Dedifferentiated amniotic fluid mesenchymal stem cell (primary cell): ENCODE results near the gene DAPK1.

Experiments used
- DNase-seq: peaks from one replicate; pipeline ENCODE4 v3.0.0-alpha.2; 2016; ENCODE audit errors: extremely low spot score

The DAPK1 gene

DNA sequence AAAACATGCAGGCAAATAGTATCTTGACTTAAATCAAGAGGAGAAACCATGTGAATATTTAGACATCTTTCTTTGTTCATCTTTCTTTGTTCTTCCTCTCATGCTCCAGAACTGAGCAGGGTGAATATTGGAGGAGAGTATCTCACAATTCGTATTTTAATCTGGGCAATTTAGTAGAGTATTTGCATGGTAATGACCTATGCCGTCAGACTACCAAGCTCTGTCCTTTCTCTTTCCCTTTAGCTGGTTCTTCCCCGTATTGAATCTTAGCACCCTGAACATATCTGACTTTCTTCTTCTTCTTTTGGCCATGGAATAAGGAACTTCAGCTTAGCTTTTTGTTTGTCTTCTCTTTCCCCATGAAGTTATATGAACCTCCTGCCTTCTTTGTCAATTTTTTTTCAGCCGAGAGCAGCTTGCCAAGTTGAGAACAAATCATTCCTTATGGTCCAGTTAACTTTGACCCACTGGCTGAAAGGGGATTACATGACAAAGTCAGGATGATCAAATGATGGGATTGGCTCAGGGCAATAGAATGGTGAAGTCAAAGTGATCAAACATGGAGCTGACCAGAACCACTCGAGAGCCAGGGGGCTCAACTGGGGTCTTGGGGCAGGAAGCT lies 95.8 kb downstream of the DAPK1 start:
- no peak for DNase-seq

DNA sequence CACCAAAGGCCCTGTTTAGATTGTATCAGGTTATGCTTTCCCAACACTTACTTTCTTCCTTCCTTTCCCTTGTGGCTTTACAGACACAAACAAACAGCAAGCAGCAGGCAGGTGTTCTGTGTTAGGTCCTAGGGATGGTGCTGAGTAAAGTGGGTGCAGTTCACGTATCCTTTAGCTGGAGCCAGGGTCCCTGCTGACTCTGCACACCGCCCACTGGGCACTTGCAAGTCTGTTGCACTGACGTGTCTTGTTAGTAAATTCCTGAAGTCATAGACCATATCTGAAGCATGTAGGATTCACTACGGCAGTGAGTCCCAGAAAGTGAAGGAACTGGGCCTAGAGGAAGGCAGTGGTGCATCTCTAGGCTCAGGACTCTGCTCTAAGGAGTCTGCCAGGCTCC lies 96.5 kb downstream of the DAPK1 start:
- DNase-seq, result peak; percentile 35

DNA sequence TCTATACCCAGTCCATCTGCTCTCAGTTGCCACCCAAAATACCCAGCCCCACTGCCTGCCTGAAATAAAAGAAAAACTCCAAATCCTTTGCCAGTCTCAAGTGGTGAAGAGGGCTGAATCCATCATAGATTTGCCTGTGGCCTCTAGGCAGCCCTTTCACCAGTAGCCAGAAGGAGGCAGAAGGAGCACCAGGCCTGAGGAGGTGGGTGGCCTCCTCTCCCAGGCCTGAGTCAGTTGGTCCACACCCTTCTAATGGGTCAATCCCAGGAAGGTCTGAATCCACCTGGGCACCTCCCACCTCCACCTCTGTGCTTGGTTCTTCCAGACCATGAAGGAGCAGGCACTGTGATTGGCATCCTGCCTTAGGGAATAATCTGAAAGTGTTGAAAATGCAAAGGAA lies 97.0 kb downstream of the DAPK1 start:
- no peak for DNase-seq

DNA sequence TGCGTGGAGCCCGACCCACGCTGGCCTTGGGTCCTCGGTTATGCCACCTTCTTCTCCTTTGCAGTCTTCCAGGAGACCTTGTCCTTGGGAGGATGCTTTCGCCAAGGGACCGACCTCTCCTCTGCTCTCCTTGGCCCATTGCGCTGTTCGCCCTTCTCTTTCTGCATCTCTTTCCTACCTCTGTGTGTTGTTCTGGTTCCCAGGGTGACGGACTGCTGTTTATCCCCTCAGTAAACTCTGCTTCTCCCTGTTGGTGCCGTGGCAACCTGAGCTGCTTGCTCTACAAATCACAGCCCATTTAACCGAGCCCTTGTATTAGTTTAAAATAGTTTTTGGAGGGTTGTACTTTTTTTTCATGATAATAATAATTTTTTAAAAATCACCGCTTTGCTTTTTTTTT lies 97.9 kb downstream of the DAPK1 start:
- no peak for DNase-seq

DNA sequence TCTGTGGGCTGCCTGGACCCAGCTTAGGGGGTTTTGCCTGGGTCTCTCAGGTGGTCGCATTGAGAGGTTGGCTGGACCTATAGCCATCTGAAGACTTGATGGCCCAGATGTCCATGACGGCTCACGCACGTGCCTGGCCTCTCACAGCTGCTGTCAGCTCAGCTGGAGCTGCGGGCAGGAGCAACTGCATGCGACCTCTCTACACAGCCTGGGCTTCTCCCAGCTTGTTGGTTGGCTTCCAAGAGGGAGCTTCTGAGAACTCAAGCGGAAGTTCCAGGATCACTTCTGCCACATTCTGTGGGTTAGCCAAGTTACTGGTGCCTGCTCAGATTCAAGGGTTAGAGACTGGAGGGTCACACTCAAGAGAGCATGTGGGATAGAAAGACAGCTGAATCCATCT lies 99.2 kb downstream of the DAPK1 start:
- no peak for DNase-seq

DNA sequence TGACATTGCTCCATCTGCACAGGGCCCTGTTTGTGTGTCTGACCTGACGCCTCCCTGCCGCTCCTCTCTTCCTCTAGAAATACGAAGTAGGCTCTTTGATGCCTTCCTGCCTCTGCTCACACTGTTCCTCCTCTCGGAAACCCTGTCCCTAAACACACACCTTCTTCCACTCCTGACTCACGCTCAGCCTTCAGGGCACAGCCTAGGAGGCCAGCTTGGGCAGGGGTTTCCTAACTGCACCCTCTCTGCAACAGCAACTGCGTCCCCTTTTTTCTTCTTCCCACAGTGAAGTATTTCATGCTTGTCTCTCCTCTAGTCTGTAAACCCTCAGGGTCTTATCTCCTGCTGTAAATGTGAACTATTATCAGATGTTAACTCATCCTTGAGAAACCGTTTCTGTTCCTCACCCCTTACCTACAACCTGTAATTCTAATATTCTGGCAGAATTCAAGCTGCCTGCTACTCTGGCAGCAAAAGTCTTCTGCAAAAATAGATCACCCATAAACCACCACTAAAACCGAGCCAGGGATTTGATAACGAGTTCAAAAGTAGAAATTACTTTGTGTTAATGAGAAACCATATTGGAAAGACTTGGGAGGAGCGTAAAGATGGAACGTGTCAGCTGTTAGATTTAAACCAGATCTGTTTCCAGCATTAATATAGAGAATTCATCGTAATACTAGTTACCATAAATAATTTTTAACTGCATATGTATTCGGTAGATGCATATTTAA lies 100.2 kb downstream of the DAPK1 start:
- DNase-seq, result no peak

DNA sequence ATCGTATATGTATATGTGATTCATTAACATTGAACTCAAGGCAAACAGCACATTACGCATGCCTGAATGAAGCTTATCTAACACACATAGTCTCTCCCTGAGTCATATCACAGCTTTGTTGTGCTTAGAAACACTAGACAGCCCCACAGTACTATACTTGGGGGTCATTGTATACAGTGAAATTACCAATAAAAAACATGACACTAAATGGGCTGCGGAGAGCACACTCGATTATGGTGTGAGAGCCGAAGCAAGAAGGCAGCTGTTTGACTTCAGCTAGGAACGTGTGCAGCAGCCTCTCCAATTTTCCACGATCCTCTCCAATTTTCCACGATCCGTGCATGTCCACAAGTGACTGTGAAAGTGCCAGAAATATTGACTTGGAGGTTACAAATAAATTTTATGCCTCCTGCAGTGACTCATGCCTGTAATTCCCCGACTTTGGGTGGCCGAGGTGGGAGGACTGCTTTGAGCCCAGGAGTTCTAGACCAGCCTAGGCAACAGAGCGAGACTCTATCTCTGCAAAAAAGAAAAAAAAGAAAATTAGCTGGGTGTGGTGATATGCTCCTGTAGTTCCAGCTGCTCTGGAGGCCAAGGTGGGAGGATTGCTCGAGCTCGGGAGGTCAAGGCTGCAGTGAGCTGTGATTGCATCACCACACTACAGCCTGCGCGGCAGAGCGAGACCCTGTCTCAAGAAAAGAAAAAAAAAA lies 102.4 kb downstream of the DAPK1 start:
- peak; percentile 69 for DNase-seq

DNA sequence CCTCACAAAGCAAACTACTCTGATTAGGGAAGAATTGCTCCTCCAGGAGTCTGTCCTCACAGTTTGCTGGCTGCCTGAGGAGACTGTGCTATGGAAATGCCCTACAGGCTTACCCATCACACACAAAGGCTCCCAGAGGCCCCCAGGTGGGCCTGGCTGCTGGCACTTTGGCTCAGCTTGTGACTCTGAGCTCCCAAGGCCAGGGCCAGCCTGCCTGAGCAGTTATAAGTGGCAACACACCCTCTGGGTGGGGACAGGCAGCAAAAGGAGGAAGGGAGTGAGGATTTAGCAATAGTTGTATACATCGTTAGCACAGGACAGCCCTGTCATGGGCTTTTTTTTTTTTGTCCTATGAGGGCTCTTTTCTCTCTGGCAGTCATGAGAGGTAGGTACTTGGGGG lies 103.5 kb downstream of the DAPK1 start:
- no peak for DNase-seq

DNA sequence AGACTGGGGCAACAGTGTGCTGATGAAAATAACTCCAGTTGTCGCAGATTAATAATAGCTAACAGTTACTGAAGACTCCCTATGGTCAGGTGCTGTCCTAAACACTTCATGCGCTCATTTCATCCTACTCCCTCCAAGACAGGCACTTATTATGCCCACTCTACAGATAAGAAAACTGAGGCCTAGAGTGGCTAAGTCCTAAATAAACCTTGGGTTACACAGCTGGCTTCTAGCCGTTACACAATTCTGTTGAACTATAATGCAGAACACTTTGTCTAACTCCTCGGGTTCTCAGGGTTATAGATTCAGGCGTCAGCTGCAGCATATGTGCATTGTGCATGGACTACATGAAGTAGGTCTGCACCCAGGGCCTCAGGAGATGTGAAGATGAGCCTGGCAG lies 103.9 kb downstream of the DAPK1 start:
- DNase-seq, result no peak

DNA sequence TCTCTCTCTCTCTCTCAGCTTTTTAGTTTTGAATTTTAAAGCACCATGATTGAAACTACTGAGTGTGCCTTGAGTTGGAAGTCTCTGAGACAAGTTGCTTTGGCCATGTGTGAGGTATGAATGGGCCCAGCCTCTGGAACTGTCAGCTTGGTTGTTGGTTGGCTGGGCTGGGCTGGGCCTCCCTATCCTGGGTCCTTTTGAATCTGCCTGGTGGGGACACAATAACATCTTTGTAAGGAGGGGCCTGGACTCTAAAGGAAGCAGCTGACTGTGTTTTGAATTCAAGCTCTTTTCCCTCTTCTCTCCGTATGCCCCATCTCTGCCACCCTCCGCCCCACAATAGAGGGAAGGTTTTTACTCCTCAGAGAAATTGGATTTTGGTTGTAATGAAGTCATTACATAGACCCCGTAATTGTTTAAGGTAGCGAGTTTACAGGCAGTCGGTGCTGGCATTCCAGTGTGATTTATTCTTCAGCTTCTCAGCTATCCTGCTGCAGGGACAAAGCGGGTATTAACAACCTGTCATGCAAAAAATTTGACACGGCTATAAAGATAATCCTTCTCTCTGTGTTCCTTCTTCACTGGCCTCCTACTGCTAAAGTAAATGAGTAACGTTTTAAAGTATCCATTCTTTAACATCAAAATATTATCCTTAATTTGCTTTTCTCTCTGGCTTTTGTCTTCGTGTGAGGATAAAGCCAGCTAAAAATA lies 105.4 kb downstream of the DAPK1 start:
- no peak for DNase-seq

DNA sequence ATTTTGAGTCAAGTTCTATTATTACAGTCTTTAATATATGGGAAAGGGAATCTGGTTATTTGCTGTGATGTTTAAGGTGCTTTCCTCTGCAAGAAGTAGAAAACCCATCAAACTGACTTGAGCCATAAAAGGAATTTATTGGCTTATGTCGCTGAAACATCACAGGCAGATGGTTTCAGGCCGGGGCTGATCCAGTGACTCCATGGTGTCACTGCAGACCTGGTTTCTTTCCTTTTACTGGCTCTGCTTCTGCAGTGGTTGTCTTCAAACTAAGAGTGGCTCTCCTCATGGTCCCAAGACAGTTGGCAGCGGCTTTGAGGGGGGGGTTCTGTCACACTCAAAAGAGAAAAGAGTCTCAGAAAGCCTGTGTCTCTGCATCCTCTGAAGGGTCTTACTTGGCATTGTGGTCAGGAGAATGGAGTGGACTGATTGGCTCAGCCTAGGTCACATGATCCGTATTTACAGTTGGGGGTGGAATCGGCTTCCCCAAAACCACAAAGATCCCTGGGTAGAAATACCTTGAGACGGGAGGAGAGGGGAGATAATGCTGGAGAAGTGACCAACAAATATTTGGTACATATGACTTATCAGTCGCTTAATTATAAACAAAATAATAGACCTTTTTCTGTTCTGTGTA lies 106.3 kb downstream of the DAPK1 start:
- DNase-seq, result no peak

DNA sequence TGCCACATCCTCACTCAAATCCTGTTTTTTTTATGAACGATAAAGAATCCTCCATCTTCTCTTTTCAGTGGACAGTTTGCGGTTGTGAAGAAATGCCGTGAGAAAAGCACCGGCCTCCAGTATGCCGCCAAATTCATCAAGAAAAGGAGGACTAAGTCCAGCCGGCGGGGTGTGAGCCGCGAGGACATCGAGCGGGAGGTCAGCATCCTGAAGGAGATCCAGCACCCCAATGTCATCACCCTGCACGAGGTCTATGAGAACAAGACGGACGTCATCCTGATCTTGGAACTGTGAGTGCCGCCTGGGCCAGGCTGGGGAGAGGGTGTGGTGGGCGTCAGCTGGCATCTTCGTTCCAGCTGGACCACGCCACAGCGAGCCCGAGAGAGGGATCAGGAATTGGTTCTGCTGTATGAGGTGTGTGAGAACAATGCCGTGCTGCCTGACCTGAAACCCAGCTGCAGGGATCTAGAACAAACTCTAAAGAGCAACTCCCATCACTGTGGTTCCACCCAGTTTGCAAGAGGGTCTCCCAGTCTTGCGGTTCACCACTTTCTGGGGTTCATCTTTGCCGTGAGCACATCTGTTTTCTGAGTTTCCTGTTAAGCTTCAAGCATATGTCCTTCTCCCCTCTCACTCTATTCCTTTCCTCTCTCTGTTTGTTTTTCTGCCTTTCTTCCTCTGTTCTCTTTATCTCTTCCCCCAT lies 107.4 kb downstream of the DAPK1 start:
- DNase-seq, result no peak

DNA sequence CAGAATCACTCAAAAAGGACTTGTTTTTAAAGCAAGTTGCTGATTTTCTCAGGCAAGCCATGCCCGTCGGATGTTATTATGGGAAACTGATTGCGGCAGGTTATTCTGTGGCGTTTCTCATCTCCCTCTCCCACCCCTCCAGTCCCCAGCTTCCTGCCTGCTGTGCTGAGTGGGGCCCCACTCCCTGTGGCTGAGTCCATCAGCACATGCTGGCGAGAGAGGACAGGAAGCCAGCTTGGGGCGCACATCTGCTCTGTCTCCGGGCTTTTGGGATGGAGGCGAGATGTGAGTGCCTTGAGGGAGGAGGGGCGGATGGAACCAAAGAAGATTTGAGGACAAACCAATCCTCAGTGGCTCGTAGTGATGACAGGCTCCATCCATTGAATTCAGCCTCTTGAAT lies 108.0 kb downstream of the DAPK1 start:
- DNase-seq, result no peak

DNA sequence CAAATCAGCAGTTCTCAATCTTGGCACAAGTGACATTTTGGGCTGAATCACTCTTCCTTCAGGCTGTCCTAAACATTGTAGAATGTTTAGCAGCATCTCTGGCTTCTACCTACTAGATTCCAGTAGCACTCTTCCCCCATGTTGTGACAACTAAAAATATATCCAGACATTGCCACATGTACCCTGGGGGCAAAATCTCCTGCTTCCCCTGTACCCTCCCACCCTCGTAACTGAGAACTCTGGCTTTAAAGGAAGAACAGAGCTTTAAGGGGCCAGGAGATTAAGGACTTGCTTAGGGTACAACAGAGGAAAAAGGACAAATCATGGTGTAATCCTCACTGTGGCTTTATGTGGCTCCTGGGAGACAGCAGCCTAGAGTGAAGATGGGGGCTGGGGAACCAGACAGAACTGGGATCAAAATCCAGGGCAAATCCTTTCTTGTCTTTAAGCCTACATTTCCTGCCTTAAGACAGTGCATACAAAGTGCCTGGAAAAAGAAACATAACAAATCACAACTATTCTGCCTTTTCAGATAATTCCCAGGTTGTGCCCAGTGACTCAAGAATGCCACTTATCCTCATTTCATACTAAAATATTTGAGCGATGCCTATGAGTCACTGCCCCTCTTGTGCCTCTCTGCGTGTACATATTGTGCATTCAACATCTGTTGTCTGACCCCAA lies 109.3 kb downstream of the DAPK1 start:
- DNase-seq, result peak; percentile 78

DNA sequence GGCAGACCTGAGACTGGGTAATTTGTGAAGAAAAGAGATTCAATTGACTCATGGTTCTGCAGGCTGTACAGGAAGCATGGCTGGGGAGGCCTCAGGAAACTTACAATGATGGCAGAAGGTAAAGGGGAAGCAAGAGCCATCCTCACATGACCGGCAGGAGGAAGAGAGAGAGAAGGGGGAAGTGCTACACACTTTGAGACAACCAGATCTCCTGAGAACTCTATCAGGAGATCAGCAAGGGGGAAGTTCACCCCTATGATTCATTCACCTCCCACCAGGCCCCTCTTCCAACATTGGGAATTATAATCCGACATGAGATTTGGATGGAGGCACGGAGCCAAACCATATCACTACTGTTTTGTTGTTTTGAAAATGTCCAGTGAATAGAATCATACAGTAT lies 110.2 kb downstream of the DAPK1 start:
- no peak for DNase-seq

DNA sequence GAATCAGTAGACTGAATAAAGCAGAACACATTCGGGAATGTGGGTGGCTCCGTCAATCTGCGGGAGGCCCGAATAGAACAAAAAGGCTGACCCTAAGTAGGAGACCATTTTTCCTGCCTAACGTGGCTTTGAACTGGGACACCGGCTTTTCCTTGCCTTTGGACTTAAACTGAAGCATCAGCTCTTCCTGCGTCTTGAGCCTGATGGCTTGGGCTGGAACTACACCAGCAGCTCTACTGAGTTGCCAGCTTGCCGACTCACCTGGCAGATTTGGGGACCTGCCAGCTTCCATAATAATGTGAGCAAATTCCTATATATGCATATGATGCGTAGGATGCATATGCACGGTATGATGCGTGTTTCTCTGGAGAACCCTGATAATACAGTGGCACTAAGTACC lies 111.3 kb downstream of the DAPK1 start:
- DNase-seq, result no peak

DNA sequence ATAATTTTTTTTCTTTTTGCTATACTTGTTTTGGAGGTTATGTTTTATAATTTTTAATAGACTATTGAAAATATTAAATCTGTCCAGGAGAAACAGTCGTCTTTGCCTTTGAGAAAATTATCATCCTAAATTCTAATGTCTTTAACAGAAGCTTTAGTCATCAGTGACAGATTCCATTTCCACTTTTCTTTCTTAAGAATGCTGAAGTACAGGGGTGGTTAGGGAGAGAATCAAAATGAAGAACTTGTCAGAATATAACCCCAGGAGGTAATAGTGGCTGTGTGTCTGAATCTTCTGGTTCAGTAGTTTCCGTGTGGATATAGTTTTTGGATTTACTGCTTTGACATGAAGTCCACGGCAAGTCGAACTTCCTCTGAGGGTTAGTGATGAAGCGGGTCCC lies 111.8 kb downstream of the DAPK1 start:
- DNase-seq, result no peak

DNA sequence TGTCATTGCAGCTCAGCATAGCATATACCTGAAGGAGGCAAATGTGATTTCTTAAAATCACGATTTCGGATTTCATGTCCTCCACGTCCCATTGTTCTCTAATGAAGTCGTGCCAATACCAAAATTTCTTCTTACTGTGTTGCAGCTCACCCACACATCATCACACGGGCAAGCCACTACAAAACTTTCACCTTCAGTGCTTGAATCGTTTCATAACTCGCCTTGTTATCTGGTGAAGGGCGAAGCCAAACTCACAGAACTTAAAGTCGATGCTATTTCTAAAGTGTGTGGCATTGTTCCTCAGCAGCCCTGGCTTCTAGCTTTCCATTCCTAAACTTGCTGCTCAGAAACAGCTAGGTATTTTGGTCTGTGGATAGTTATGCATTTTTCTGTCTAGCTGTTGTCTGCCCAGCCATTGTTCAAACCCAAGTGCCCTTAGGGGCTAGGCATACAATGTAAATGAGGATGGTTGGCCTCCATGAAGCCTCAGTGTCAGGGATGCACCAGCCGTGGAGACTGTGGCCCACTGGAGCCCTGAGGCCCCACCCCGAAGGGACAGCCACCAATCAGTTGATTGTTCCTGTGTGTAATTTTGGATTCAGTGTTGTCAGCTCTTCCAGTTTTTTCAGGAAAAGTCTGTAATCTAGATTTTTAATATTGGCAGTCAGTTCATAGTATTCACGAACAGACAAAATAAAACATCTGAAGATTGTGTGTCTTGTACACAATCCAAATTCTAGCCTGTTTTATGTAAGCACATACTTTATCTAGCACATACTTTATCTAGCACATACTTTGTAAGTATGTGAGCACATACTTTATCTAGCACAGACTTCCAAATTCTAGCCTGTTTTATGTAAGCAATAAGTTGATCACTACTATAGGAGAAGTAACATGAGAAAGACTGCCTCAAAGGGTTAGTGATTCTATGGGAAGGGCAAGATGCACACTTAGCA lies 112.8 kb downstream of the DAPK1 start:
- DNase-seq, result peak; percentile 22

DNA sequence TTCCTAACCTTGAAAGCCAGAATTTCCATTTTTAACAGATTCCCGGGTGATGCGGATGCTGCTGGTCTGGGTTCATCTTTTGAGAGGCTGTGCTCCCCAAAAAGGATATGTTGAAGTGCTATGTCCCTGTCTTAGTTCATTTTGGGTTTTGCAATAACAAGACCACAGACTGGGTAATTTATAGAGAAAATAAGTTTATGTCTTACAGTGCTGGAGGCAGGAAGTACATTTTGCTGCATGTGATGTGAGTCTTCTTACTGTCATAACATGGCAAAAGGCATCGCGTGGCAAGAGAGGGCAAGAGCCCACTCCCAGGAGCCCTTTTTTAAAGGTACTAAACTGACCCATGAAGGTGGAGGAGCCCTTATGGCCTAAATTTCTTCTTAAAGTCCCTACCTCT lies 114.1 kb downstream of the DAPK1 start:
- DNase-seq, result no peak

DNA sequence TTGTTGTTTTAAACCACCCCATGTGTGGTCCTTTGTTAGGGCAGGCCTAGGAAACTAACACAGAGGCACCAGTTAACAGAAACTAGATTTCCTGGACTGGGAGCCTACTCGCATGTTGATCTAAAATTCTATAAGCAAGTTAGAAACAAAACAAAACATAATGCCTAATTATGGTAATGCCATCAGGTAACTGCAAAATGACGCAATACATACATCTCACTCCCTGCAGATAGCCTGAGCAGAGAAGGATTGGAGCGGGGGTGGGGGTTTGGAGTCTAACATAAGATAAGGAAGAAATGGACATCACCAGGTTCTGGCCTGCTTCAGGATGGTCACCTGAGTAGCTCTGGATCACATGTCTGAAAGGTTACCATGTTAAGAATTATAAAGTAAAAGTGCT lies 114.9 kb downstream of the DAPK1 start:
- no peak for DNase-seq
